Immature natural killer cell (primary cell): ENCODE results near the gene CCDC70. TPM values are rescaled to one million over a fixed set of nuclear protein-coding genes. Genes with fewer than 3 reads are reported as not detected.

Source experiments
- DNase-seq, 3 donors: peaks; one replicate each; pipeline ENCODE4 v3.0.0; 2022; ENCODE audit warnings: mixed read lengths in 1 of 3
- H3K27ac Mint-ChIP-seq, 6 donors: one replicate each; pipeline ENCODE4 v1.8.0; 2020; ENCODE audit warnings: mixed read lengths in 6 of 6, mild to moderate bottlenecking in 5 of 6, inconsistent platforms in 4 of 6, moderate library complexity in 3 of 6
- H3K27me3 Mint-ChIP-seq, 3 donors: one replicate each; pipeline ENCODE4 v1.8.0; 2020 to 2021; ENCODE audit warnings: low read depth in 3 of 3, mild to moderate bottlenecking in 3 of 3, mixed read lengths in 3 of 3, moderate library complexity in 3 of 3, inconsistent platforms in 1 of 3
- H3K36me3 Mint-ChIP-seq, 3 donors: one replicate each; pipeline ENCODE4 v1.8.0; 2020; ENCODE audit warnings: mixed read lengths in 3 of 3, inconsistent platforms in 2 of 3, mild to moderate bottlenecking in 2 of 3
- H3K4me1 Mint-ChIP-seq, 2 donors: one replicate each; pipeline ENCODE4 v1.8.0; 2020; ENCODE audit warnings: inconsistent platforms in 2 of 2, mild to moderate bottlenecking in 2 of 2, mixed read lengths in 2 of 2, moderate library complexity in 1 of 2
- H3K4me3 Mint-ChIP-seq, 5 donors: one replicate each; pipeline ENCODE4 v1.8.0; 2020; ENCODE audit warnings: mild to moderate bottlenecking in 5 of 5, mixed read lengths in 5 of 5, inconsistent platforms in 3 of 5, moderate library complexity in 3 of 5
- H3K9me3 Mint-ChIP-seq, 6 donors: one replicate each; pipeline ENCODE4 v1.8.0; 2020; ENCODE audit warnings: mild to moderate bottlenecking in 6 of 6, mixed read lengths in 6 of 6, inconsistent platforms in 4 of 6, moderate library complexity in 3 of 6
- polyA plus RNA-seq, 3 donors: library from polyadenylated mRNA; unstranded; fragments of 300-500 nt; fragmentation: Illumina TruSeq; gene quantifications; one replicate each; pipeline ENCODE4 v1.2.3, GENCODE V29; 2021

The CCDC70 gene
- polyA plus RNA-seq, 3 donors from 2014 or later, result not detected

DNA sequence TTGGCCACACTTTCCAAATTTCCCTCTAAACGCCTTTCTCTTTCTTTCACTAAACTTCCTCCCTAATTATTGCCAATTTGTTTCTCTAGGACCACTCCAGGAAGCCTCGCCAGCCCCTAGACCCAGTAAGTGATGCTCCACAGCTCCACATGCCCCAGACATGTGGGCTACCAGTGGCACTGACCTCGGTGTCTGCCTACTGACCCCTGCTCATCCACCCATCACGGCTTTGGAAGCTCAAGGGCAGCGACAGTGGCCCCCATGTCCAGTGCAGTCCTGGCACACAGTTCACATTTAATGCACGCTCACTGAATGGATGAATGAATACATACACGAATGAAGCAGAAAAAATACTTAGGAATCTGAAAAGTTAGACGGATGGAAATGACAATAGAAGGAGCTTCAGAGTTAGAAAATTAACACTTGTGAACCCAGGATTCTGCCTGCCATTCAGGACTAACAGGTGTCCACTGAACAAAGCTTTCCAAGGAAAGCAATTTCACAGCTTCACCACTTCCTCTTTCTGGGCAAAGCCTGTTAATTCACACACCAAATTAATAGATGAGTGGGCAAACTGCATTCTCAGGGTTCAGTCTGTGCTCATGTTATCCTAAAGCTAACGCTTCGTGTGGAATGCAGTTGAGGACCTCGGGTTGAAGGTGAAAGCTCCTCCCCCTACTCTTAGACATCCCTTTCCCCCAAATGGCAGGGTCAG lies 50.9 kb downstream of the CCDC70 start:
- Mint-ChIP-seq H3K27ac (no peak overlapping the region), H3K27me3 (peaks cover 0 to 5% (median 0%) of the 10 kb centered on the region in 3 donors), H3K36me3 (no peaks in the 10 kb centered on the region), H3K9me3 (no peaks in the 10 kb centered on the region), H3K4me3 (no peak overlapping the region), H3K4me1 (no peaks in the 10 kb centered on the region)
- DNase-seq, result no peak

DNA sequence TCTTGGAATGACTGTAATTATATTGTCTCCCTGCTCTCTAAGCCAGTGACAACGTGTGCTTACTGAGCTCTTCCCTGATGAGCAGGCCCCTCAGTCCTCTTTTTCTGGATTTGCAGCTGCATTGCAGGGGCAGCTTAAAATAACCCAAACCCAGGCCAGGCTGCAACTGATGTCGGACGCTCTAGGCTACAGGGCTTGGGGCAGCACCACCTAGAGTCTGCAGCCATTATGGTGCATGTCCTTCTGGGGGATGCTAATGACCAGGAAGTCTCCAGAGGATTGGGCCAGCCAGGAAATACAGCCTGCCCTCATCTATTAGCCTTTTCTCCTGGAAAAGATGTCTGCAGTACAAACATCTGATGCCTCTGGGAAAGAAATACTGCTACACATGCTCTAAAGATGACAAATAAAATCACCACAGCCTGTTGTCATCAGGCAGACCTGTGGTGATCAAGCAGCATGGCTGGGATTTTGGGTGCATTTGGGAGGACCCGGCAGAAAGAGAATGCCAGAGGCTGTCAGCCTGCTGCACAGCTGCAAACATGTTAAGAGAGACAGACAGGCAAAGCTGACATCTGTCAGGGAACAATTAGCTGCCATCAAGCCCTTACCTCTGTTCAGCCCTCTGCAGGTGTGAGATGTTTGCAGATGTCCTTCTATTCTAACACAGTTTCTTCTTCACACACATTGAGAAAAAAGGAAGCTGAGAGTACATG lies 51.8 kb downstream of the CCDC70 start:
- no peak for DNase-seq
- Mint-ChIP-seq H3K36me3 (no peaks in the 10 kb centered on the region), H3K27ac (no peak overlapping the region), H3K4me3 (no peak overlapping the region), H3K9me3 (no peaks in the 10 kb centered on the region), H3K4me1 (no peaks in the 10 kb centered on the region), H3K27me3 (peaks cover 0 to 5% (median 0%) of the 10 kb centered on the region in 3 donors)

DNA sequence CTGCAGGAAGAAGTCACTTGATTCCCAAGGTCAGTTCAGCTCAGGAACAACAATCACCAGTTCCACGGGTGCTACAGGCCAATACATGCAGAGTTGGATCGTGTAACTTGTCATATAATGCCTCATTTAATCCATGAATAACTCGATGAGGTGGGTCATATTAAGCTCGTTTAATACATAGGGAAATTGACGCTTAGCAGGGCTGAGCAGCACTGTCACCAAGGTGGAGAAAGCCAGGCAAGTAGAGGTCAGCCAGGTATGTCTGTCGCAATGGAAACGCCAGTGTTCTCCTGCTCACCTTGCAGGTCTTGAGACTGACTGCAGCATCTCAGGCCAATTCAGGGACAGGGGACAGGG lies 52.3 kb downstream of the CCDC70 start:
- Mint-ChIP-seq H3K4me3 (no peak overlapping the region), H3K36me3 (no peaks in the 10 kb centered on the region), H3K27ac (no peak overlapping the region), H3K27me3 (peaks cover 0 to 5% (median 0%) of the 10 kb centered on the region in 3 donors), H3K9me3 (no peaks in the 10 kb centered on the region), H3K4me1 (no peaks in the 10 kb centered on the region)
- no peak for DNase-seq

Other genes starting within 250 kb of the CCDC70 start
- gene DHRS12, start 57.8 kb upstream of the CCDC70 start, polyA plus RNA-seq, result 10 to 100 TPM in 2 of 3 donors, 1 to 10 TPM in 1; 9.7 to 11.4 (median 11.3) TPM
- not detected for gene TMEM272, start 16.8 kb upstream of the CCDC70 start, polyA plus RNA-seq
- under 1 TPM in 1 of 3 donors, not detected in 2; 0.19 TPM for gene ATP7B, start 149.5 kb downstream of the CCDC70 start, polyA plus RNA-seq
- 10 to 100 TPM; 15.3 to 39.8 (median 20.1) TPM for gene ALG11, start 150.4 kb downstream of the CCDC70 start, polyA plus RNA-seq
- 1 to 10 TPM; 1.5 to 2.6 (median 2.3) TPM for gene UTP14C, start 162.7 kb downstream of the CCDC70 start, polyA plus RNA-seq